Caki2 (cell line): ENCODE data around the gene KREMEN1. TPM values are rescaled to one million over a fixed set of nuclear protein-coding genes. Genes with fewer than 3 reads are reported as not detected.

Experiments used
- DNase-seq: peaks from one replicate; pipeline ENCODE4 v3.0.0-alpha.2; 2015; ENCODE audit warnings: low read depth
- in situ Hi-C: cut with HindIII; loops from 2 replicates; pipeline ENCODE4 v1.10.0; 2016; ENCODE audit warnings: low sequenced_read_pairs, low pct_unique_long_range_greater_than_20kb, mixed read lengths
- total RNA-seq: library from RNA; depleted of rRNA; stranded (reverse); fragments of >200 nt; shearing (Covaris generic); gene quantifications from 2 replicates; pipeline ENCODE4 v1.2.3, GENCODE V29; 2014; ENCODE audit warnings: low replicate concordance

Gene KREMEN1
- total RNA-seq, 1 experiment from 2014 or later = 8.4 TPM

DNA sequence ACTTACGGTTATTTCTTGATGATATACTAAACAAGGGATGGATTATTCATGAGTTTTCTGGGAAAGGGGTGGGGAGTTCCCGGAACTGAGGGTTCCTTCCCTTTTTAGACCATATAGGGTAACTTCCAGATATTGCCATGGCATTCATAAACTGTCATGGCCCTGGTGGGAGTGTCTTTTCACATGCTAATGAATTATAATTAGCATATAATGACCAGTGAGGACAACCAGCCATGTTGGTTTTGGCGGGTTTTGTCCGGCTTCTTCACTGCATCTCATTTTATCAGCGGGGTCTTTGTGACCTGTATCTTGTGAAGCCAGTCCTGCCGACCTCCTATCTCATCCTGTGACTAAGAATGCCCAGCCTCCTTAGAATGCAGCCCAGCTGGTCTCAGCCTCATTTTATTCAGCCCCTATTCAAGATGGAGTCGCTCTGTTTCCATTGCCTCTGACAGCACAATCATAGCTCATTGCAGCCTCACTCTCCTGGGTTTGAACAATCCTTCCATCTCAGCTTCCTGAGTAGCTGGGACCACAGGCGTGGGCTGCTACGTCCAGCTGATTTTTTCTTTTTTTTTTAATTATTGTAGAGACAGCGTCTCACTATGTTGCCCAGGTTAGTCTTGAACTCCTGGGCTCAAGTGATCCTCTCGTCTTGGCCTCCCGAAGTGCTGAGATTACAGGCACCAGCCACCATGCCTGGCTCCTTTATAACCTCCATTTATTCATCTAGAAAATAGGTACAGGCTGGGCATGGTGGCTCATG lies 80.3 kb downstream of the KREMEN1 start:
- in situ Hi-C loops = no loop called here
- DNase-seq = no peak

DNA sequence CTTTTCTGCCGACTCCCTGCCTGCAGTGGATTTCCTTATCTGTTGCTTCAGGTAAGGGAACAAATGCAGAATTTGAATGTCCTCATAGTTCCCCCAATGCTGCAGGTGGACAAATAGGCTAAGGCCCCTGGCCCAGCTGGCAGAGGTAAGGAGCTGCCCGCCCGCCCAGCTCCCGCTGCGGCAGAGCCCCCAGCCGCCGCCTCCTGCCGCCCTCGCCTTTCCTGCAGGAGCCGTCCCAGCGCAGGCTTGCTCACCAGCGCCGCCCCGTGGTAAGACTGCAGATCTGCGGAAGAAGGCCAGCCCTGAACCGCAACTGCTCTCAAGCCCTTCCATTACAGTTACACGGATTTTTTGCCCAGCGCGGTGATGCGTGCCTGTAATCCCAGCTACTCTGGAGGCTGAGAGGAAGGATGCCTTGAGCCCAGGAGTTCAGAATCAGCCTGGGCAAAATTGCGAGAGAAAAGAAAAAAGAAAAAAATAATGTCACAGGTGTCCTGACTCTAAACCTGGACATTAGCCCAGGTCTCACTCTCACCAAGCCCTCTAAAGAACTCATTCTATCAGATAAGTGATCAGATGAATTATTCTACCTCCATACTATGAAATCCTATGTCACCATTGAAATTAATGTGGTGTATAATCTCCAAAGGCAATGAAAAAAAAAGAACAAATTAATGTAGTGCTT lies 81.7 kb downstream of the KREMEN1 start:
- peak; percentile 70 for DNase-seq
- in situ Hi-C loops = no loop called here

DNA sequence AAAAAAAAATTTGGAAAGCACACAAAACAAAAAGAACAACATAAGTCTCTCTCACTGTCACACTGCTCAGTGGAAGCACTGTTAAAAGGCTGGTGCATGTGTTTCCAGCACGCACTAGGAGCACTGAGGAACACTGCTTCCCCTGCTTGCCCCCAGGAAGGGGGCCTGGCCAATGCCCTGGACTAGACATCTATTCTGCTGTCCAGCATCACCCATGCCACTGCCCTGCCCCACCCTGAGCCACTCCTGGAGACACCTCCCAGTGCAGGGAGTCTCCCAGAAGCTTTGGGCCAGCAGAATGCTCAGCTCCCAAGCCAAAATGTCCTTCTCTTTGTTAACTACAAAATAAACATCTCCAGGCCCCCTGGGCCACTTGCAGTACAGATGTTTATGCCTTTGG lies 83.1 kb downstream of the KREMEN1 start:
- in situ Hi-C loops = no loop called here
- no peak for DNase-seq

DNA sequence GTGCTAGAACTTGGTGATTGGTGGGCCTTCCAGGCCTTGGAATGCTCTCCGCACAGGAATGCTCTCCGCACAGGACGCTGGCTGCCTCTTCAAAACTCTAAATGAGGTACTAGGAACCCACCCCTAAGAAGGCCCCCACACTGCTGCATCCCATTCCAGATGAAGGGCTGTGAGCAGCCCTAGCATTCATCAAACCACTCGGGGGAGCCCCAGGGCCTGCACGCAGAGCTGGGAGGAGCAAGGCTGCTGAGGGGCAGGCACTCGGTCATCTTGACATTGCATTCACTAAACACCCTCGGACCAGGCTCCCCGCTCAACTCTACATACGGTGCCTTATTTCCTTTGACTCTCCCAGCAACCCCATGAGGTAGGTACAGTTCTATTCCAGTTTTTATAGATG lies 83.7 kb downstream of the KREMEN1 start:
- in situ Hi-C loops = no loop called here
- no peak for DNase-seq

DNA sequence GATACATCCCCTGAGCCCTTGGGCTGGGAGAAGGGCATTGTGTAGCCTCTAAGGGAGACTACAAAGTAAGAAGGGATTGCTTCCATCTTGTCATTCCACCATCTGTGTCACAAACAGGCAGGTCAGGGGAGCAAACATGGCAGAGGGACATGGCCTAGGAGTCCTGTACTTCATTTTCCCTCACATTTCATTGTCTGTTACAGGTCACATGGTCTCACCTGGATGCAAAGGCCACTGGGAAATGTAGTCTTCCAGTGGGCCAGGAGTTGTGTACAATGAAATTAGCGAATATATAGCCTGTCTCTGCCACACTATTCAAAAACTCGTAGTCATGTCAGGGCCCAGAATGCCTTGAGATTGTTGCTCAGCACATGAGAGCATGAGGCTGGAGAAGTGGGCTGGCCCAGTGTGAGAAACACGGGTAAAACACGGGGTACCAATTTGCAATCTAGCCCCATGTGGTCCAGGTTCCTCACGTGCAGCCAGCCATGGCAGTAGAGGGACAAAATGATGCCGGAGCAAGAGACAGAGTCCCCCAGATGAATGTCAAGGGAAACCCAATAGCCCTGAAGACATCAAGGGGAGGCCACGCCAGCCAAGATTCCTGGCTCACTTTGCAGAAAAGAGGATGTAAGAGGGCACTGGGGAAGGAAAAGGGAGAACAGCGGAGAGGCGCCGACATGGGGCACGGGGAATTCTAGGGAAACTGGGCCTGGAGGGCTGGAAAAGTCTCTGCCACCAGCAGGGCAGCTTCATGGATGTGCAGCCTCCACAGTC lies 85.1 kb downstream of the KREMEN1 start:
- no peak for DNase-seq
- in situ Hi-C loops = no loop called here

DNA sequence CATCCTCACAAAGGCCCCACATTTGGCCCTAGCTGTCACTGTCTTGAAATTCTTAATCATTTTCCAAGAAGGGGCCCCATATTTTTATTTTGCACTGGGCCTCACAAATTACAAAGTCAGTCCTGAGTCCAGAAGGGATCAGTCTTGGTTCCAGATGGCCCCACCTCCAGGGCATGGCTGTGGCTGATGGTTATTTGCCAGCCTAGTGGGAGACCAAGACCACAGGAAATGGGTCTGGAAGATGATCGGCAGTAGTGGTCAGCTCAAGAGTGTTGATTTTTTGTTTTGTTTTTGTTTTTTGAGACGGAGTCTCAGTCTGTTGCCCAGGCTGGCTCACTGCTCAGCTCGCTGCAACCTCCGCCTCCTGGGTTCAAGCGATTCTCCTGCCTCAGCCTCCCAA lies 85.7 kb downstream of the KREMEN1 start:
- no peak for DNase-seq
- in situ Hi-C loops = no loop called here

DNA sequence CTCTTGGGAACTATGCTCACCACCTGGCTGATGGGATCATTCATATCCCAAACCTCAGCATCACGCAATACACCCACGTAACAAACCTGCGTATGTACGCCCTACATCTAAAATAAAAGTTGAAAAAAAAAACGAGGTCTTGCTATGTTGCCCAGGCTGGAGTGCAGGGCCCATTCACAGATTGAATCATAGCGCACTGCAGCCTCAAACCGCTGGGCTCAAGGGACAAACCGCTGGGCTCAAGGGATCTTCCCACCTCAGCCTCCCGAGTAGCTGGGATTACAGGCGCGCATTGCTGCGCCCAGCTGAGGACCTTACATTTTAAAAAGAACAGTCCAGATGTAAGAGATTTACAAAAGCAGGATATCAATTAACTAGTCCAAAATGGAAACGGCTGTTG lies 91.0 kb downstream of the KREMEN1 start:
- in situ Hi-C loops = no loop called here
- no peak for DNase-seq

DNA sequence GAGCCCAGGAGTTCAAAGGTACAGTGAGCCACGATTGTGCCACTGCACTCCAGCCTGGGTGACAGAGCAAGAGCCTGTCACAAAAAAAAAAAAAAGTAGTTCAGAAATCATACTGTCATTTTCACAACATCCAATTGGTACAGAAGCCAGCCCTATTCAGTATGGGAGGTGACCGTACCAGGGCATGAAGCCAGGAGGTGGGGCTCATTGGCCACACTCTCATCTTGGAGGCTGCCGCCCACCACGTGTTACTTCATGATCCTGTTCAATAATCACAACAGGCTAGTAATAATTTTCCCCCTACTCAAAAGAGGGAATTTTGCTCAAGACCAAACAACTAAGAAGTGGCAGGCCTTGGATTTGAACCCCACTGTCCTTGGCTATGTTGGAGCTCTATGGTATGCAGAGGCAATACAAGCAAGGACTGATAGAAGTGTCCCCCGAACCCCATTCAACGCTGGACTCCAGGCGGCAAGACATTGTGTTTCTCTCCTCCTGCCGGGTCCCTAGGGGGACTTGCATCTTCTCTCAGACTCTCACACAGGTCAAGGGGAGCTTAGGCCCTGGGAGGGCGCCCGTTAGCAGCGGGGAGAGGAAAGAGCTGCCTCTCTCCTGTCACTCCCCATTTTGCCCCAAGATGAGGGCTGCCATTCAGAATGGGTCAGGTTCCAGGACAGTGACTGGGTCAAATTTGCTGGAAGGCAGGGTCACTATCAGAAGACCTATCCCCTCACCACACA lies 92.7 kb downstream of the KREMEN1 start:
- in situ Hi-C loops = no loop called here
- no peak for DNase-seq

DNA sequence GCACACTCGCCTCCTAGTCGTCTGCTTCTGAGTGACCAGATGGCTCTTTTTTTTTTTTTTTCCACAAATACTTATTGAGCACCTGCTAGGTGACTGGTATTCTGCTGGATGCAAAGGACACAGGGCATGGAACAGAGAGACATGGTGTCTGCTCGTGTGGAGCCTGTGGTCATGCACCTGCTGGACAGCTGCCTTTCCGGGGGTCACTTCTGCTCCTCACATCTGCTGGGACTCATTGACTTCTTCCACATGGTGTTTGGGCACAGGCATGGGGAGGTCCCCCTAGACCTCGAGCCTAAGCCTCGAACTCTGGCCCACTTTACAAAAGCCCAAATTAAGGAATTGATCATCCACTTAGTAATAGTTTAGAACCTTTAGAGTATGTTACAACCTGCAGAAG lies 93.3 kb downstream of the KREMEN1 start:
- no peak for DNase-seq
- in situ Hi-C loops = no loop called here

DNA sequence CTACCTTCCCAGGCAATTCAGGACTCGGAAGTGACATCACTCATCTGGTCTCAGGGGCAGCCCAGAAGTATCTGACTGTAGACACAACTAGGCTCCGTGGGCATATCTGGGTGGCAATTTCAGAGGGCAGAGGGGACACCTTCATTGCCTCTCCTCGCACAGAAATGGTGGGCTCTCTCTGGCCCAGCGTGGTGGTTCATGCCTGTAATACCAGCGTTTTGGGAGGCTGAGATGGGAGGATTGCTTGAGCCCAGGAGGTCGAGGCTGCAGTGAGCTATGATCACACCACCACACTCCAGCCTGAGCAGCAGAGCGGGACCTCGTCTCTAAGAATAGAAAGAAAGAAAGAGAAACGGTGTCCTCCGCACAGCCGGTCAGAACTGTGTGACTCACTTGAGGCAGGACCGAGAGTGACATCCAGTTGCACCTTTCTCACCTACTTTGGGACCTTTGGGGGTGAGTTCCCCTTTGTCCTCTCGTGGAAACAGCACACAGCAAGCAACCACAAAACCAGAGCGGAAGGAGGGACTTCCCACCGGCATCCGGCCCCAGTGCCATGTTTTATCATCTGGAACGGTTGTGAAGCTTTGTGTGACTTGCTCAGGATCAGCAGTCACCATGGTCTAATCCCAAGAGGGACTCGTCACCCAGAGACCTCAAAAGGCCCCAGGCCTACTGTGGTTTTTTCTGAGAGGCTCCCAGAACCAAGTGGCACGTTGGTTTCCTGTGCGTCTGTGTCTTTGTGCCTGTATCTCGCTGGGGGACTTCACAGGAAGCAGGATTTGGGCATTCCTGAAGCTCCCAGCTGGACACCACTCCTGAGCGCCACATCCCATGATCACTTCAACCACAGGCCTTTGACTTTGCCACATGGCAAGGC lies 94.4 kb downstream of the KREMEN1 start:
- no peak for DNase-seq
- in situ Hi-C loops = no loop called here

DNA sequence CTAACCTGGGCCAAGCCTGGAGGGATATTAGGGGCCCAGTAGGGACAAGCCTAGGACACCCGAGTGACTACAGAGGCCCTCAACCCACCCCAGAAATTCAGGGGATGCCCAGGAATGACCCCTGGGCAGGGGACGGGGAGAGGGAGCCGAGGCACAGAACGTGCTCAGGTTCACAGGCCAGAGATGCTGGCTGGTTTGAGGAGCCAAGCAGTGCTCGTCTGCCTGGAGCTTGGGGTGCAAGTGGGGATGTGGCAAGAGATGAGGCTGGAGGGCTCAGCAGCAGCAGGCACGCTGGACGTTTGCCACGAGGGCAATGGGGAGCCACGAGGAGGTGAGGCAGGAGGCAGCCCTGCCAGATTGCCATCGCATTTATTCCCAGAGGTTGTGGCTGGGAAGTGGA lies 98.9 kb downstream of the KREMEN1 start:
- DNase-seq = no peak

DNA sequence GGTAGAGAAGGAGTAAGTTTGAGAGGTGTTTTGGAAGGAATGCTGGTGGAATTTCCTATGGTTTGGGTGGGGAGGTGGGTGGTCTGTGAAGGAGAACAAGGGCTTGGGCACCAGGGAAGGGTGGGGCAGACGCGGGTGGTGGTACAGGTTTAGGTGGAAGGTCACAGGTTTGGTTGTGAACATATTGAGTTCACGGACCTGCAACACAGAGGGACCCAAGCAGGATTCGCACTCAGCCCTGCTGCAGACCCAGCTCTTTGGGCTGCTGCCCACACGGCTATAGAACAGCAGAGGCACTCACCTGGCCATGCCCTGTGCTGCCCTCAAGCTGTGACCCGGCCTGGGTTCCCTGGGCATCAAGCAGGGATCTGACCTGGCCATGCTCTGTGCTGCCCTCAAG lies 99.4 kb downstream of the KREMEN1 start:
- in situ Hi-C loops = no loop called here
- DNase-seq = no peak

More for the DNA sequence above, 98.9 kb downstream of the KREMEN1 start:
- in situ Hi-C loops = no loop called here

DNA sequence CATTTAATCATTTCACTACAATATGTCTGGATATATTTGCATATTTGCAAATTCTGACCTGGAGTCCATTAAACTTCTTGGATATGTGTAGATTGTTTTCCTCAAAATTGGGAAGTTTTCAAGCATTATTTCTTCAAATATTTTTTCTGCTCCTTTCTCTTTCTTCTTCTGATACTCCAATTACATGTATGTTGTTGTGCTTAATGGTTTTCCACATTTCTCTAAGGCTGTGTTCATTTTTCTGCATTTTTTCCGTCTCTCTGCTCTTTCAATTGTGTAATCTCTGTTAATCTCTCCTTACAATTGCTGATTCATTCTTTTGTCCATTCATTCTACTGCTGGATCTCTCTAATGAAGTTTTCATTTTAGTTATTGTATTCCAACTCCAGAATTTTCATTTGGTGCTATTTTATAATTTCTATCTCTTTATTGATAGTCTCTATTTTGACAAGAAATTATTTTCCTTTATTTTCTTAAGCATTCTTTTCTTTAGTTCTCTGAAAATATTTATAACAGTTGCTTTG lies 102.5 kb downstream of the KREMEN1 start:
- DNase-seq = no peak
- in situ Hi-C loops = no loop called here

DNA sequence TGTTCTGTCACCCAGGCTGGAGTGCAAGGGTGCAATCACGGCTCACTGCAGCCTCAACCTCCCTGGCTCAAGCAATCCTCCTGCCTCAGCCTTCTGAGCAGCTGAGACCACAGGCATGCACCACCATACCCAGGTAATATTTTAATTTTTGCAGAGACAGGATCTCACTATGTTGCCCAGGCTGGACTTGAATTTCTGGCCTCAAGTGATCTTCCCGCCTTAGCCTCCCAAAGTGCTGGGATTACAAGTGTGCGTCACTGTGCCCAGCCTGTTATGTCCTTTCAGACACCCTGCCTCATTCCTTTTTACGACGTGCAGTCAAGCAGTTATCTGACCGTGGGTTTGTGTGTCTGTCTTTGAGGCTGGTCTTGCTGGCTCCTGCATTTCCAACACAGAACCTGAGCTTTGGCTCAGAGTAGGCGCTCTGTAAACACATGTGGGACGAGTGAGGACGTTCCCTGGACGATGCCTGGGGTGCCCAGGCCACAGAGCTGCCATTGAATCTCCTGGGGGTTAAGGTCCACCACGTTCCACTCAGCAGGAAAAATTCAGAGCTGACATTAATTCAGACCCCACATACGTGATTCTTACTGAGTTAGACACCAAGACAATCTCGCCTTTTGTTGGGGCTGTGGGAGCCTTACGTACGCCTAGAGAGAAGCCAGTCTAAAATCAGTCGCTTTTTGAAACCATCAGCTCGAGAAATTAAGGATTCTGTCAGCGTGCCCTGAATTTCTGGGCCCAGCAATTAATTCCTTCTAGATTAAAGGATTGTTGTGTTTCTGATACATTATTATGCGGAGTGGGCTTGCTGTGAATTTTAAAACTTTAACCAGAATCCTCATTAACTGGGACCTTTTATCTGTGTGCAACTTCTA lies 111.4 kb downstream of the KREMEN1 start:
- in situ Hi-C loops = no loop called here
- DNase-seq = no peak

DNA sequence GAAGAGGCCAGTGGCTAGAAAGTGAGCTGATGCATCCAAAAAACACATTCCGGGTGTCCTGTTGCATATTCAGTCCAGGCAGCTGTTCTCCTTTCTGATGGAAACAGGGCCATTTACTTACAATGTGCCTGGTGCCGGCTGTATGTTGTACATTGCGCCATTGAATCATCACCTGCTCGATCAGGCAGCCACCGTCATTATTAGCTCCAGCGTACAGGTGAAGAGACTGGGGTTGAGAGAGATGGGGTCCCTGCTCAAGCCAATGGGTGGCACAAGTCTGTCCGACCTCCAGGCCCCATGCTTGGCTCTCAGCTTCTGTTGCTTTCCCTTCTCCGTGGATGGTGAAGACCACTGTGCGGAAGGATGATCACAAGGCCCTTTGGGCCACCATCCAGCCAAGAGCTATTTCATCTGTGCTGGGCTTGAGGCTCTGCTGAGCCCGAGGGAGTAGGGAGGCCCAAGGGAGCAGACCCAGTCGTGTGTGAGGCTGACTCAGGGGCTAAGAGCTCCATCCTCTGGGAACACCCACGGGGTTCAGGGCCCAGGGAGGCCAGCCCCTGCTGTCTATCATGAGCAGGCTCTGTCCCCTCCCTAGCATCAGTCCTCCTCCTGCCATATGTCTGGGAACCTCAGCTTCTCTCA lies 112.1 kb downstream of the KREMEN1 start:
- in situ Hi-C loops = no loop called here
- no peak for DNase-seq

DNA sequence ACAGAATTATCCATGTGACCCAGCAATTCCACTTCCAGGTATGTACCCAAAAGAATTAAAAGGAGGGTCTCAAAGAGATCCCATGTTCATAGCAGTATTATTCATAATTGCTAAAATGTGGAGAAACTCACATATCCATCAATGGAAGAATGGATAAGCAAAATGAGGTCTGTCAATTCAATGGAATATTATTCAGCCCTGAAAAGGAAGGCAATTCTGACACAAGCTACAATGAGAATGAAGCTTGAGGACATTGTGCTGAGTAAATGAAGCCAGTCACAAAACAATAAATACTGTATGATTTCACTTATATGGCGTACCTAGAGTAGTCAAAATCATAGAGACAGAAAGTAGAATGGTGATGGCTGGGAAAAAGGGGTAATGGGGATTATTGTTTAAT lies 113.5 kb downstream of the KREMEN1 start:
- in situ Hi-C loops = no loop called here
- no peak for DNase-seq
